Measurements from ENCODE around the gene CDC42.
"Not testable (repeated sequence)": the region's sequence is repeated elsewhere in the genome, so short reads cannot be mapped to it uniquely, and the experiment has no call there.

CDC42 gene

GRCh38 chr1:22052115-22053016 lies at the start of gene CDC42:
TSS of gene CDC42 (plus strand) at chr1:22052709. CDS start at chr1:22078479, 25,770 bp downstream.
- no peak for TF ChIP-seq CTCF (IDR thresholded peaks at IDR 0.05; ENCODE audit: extremely low read depth, missing control alignments)
- peak; percentile 95 for DNase-seq (ENCODE audit: low spot score)

GRCh38 chr1:22002875-22003274 lies 49.6 kb upstream of the CDC42 start:
- DNase-seq (ENCODE audit: low spot score): not testable (repeated sequence)

- not testable (repeated sequence) for DNase-seq (ENCODE audit: low spot score)
Measured at GRCh38 chr1:22003959-22004358, 48.5 kb upstream of the CDC42 start.

- DNase-seq (ENCODE audit: low spot score): not testable (repeated sequence)
Measured at GRCh38 chr1:22005261-22006149, 47.0 kb upstream of the CDC42 start.

GRCh38 chr1:22006736-22007135 lies 45.8 kb upstream of the CDC42 start:
- not testable (repeated sequence) for DNase-seq (ENCODE audit: low spot score)

GRCh38 chr1:22007262-22007661 lies 45.2 kb upstream of the CDC42 start:
- DNase-seq (ENCODE audit: low spot score): not testable (repeated sequence)

GRCh38 chr1:22009566-22009965 lies 42.9 kb upstream of the CDC42 start:
- not testable (repeated sequence) for DNase-seq (ENCODE audit: low spot score)

GRCh38 chr1:22012752-22013151 lies 39.8 kb upstream of the CDC42 start:
- not testable (repeated sequence) for DNase-seq (ENCODE audit: low spot score)

GRCh38 chr1:22014575-22015206 lies 37.8 kb upstream of the CDC42 start:
- DNase-seq (ENCODE audit: low spot score): not testable (repeated sequence)

- TF ChIP-seq CTCF (IDR thresholded peaks at IDR 0.05; ENCODE audit: extremely low read depth, missing control alignments): no peak
- DNase-seq (ENCODE audit: low spot score): peak; percentile 67
Measured at GRCh38 chr1:22018583-22019559, 33.6 kb upstream of the CDC42 start.

GRCh38 chr1:22021061-22021460 lies 31.4 kb upstream of the CDC42 start:
- DNase-seq (ENCODE audit: low spot score): no peak

More at GRCh38 chr1:22021061-22021460, 31.4 kb upstream of the CDC42 start:
- TF ChIP-seq CTCF (IDR thresholded peaks at IDR 0.05; ENCODE audit: extremely low read depth, missing control alignments): no peak

Data from GM20000 (cell line).